ENCODE data around the gene KRTAP5-2.
A peak's percentile ranks its signal among the peaks of the same experiment; 100 is the strongest.

The KRTAP5-2 gene

GRCh38 chr11:1553808-1554594 is 44.1 kb downstream of the KRTAP5-2 start:
- no peak overlapping the region for H3K9ac ChIP-seq (ENCODE audit: low read length)
- no peak overlapping the region for H3K4me3 ChIP-seq (ENCODE audit: low read length)
- peaks cover 12% of the 10 kb centered on the region for H3K4me1 ChIP-seq (ENCODE audit: control insufficient read depth, insufficient read depth, low read length)
- no peaks in the 10 kb centered on the region for H3K27me3 ChIP-seq (ENCODE audit: control insufficient read depth, insufficient read depth, low read length)
- peaks cover 3% of the 10 kb centered on the region for H3K36me3 ChIP-seq (ENCODE audit: control insufficient read depth, insufficient read depth, low read length)
- no peak overlapping the region for H3K27ac ChIP-seq (ENCODE audit: low read depth, low read length)

- Histone ChIP-seq H3K27ac (ENCODE audit: low read depth, low read length) (no peak overlapping the region), H3K9ac (ENCODE audit: low read length) (no peak overlapping the region), H3K36me3 (ENCODE audit: control insufficient read depth, insufficient read depth, low read length) (no peaks in the 10 kb centered on the region), H3K4me3 (ENCODE audit: low read length) (no peak overlapping the region), H3K27me3 (ENCODE audit: control insufficient read depth, insufficient read depth, low read length) (peaks cover 7% of the 10 kb centered on the region), H3K4me1 (ENCODE audit: control insufficient read depth, insufficient read depth, low read length) (peaks cover 3% of the 10 kb centered on the region)
These were observed 48.5 kb downstream of the KRTAP5-2 start for GRCh38 chr11:1549338-1550330.

DNA sequence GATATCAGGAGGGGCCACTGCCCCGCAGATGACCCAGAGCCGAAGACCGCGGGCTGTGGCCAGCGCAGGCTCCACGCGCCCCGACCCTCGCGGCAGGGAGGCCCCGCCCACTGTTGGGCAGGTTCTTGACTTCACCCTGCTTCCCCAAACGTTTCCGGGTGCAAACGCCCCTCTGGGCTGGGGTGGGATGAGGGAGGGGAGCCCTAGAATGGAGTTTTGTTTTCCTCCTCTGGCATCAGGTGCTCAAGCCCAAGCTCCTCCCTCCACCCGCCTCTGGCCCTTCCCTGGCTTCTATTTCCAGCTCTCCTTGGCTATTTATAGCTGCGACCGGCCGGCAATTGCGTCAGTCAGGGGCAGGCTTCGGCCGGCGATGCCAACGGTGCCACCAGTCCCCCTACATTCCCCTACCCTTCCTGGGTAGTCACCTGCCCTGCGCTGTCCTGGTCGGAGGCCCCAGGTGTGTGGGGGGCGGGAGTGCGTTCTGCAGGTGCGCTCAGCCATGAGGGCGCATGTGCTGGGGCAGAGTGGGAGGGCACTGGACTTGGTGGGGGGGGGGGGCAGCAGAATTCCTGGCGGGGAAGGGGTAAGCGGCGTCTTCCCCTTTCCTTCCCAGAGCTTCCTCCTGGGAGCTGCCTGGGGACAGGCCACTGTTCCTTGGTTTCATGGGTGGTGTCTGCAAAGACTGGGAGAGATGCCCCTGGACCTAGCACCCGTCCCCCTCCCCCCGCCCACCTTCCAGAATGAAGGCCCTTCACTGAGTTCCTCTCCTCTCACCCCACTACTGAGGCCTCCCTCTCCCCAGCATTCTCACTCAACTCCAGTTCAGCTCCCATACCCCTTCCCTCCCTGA is 49.6 kb downstream of the KRTAP5-2 start:
- Histone ChIP-seq H3K27ac (ENCODE audit: low read depth, low read length) (peak overlapping the region; percentile 7), H3K27me3 (ENCODE audit: control insufficient read depth, insufficient read depth, low read length) (peaks cover 11% of the 10 kb centered on the region), H3K9ac (ENCODE audit: low read length) (no peak overlapping the region), H3K4me3 (ENCODE audit: low read length) (peak overlapping the region; percentile 52), H3K36me3 (ENCODE audit: control insufficient read depth, insufficient read depth, low read length) (no peaks in the 10 kb centered on the region), H3K4me1 (ENCODE audit: control insufficient read depth, insufficient read depth, low read length) (peaks cover 3% of the 10 kb centered on the region)

DNA sequence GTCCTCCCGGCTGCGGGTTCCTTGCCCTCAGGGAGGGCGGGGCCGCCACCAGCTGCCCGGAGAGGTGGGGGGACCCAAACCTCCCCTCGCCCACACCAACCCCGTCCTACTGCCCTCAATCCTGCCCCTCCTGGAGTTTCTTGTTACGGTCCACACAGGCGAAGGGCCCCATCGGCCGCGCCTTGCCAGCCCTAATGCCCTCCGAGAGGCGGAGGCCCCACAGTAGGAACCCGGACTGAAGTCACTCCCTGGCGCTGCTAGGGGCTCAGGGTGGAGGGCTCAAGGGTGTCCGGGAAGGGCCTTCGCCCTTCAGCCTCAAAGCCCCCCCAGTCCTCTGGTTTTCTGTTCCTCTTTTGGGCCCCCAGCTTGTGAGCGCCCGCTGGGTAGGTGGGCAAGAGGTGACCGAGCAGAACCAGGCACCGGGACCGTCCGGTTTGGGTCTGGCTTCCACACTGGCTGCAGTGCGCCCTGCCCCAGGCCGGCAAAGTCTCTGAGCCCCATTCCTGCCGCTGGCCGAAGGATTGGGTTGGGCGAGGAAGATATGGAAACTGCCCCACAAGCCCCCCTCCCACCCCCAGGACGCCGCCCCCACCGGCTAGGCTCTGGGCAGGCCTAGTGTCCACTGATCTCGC is 50.5 kb downstream of the KRTAP5-2 start:
- H3K9ac ChIP-seq (ENCODE audit: low read length): no peak overlapping the region
- H3K4me1 ChIP-seq (ENCODE audit: control insufficient read depth, insufficient read depth, low read length): peaks cover 3% of the 10 kb centered on the region
- peaks cover 11% of the 10 kb centered on the region for H3K27me3 ChIP-seq (ENCODE audit: control insufficient read depth, insufficient read depth, low read length)
- no peaks in the 10 kb centered on the region for H3K36me3 ChIP-seq (ENCODE audit: control insufficient read depth, insufficient read depth, low read length)
- peak overlapping the region; percentile 52 for H3K4me3 ChIP-seq (ENCODE audit: low read length)
- no peak overlapping the region for H3K27ac ChIP-seq (ENCODE audit: low read depth, low read length)
